Left kidney (tissue), 2 donors: ENCODE results near the gene BASP1. TPM values are rescaled to one million over a fixed set of nuclear protein-coding genes. Genes with fewer than 3 reads are reported as not detected.

ENCODE experiments used
- DNase-seq: peaks from one replicate; pipeline ENCODE4 v3.0.0-alpha.2; 2013
- polyA plus RNA-seq: library from polyadenylated mRNA; unstranded; fragments of 120-200 nt; gene quantifications from one replicate; pipeline ENCODE4 v1.2.1, GENCODE V29; 2013; ENCODE audit not compliant: insufficient read length

Gene BASP1
- polyA plus RNA-seq, 1 donor, result 81.6 TPM

DNA sequence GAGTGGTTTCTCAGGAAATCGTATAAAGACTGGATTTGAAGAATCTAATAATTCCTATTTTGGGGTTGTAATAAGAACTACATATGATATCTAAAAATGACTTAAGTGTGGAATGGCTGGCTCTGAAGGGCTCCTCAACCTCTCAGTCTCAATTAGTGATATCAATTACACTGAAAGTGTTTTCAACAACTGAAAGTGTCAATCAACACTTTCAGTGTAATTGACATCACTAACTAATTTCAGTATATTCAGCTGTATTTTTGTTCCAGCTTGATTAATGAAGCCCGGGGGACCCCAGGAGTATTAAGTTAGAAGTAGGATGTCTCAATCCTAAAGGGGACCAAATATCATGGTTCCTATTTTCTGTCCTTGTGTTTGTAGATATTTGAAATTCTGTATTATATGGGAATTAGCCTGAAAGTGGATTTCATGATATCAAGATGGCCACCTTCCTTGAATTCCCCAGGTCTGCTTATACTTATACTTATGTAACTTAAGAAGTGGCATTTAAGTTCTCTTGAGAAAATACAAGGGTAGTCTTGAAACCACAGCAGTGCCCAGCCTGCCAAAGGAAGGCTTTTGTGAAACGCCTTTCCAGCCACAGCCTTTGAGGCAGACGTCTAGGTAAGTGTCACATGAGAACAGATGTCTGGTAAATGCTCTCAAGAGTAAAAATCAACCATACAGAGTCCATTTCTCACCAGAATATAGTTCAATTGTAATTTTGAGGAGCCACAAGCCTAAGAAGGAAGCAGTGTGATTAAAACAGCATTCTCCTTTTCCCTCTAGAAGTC lies 4.6 kb downstream of the BASP1 start:
- no peak for DNase-seq

DNA sequence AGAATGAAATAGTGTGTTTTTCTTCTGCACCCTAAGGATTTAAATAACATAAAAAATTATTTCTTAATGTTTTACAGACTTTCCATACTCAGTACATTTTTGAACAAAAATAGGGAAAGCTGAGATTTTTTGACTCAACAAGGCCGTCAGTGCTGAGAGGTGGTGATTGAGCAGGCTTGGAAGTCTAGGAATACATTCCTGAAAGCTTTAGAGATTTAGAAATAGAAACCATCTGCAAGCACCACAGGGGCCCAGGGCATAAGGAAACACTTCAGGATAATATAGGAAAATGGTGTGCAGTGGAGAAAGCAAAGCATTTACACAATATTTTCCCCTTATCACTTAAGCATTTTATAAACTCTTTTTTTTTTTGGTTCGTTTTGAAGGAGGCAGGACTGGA lies 5.2 kb downstream of the BASP1 start:
- DNase-seq, result no peak

DNA sequence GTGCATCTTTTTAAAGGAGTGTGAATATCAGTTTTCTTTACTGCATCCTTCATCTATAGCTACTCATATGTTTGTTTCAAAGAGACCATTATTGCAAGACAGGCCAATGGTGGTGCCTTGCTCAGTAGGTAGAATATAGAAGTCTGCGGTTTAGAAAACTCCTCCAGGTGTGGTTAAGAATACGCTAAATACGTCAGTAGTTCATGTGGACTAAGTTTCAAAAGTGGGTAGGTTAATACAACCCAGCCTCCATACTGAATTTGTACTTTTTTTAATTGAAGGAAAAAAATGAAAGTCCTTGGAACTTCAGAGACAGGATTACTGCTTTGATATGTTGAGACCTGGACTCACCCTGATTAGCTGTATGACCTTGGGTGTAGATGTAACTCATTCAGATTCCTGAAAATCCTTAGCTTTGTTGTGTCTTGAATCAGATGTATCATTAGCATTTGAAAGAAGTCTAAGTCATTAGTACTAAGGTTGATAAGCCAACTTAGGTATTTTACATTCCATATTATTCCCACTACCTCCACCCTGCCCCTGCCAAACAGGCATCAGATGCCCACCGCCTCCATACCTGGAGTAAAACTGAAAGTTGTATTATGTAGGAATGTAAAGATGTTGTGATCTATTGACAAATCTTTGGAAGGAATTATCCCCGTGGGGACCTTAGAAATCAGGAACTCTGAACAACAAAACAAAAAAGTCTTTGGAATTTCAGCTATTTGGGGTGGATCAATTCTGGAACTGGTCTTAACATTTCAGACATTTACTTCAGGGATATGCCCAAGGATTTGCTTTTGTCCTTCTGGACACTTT lies 6.1 kb downstream of the BASP1 start:
- DNase-seq, result no peak

DNA sequence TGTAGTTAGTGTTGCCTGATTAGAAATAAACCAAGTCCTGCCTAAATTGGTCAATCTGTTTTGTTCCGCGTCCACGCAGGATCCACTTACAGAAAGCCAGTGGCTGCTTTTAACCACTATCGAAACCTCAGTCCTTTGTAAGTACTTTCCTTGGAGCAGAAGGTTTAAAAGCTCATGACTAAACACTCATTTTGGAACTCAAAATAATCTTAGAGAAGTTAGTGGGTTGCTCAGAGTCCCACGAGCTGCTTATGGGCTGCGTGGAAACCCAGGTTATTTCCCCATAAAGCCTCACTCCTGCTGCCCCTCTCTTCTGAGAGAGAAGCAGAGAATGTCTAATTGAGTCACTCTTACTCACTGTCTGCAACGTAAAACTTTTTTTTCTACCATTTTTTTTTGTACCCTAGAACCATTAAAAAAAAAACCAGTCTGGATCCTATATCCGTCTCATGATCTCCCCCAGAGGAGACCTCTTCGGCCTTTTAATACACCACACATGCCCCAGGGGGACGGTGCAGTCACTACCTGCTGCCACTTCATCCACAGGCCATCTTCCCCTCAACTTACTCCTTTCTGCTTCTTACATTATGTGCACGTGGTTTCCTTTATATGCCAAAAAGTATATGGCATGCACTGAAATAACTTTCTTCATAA lies 7.6 kb downstream of the BASP1 start:
- no peak for DNase-seq

DNA sequence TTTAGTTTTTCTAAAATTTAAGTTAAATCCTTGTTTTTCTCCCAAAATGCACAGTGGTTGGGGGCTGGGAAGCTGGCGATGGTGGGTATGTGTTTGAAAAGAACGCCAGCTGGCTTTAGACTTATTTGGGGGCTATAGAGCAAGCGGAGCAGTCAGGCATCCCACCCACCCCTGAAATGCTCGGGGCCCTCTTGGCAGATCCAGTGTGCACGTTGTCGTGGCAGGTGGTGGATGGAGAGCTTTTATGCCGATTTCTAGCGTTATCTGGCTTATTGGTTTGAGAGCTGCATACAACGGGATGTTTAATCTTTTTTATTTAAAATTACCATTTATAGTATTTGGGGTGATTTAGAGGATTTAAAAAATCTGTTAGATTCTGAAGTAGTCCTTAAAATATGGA lies 8.1 kb downstream of the BASP1 start:
- DNase-seq, result no peak

DNA sequence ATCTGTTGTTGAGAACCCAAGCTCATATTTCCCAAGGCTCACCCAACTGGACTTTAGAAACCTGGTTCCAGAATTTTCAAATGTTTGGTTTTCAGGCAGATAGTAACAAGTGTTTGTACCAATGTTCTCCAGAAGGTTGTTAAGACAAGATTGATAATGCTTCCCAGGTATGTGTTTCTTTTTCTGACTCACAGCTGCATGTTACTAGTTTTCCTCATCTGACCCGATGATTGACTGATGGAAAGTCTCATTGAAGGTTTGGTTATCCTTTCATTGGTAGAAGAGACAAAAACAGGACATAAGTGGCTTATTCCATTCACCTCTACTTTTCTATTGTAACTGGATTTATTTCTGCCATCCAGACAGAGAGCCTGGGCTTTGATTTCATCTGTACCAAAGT lies 10.4 kb downstream of the BASP1 start:
- DNase-seq, result no peak

DNA sequence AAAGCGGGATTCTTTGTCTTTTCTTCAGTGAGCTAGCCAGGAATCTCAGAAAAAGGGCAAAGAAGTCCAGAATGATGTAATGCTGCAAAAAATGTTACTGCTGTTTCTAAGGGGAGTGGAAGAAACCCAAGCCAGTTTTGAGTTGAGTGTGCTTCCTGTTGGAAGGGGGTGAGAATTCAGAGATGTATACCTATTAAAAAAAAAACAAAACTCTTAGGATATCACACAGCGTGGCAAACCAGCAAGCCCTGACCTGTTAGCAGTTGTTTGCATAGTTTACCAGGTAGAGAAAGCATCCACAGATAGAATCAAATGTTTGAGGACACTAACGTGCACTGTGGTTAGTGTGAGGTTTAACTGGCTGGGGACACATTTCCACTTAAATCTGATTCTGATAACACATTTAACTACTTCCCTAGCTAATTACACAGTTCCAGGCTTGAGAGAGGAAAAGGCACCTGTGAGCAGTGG lies 11.4 kb downstream of the BASP1 start:
- no peak for DNase-seq

DNA sequence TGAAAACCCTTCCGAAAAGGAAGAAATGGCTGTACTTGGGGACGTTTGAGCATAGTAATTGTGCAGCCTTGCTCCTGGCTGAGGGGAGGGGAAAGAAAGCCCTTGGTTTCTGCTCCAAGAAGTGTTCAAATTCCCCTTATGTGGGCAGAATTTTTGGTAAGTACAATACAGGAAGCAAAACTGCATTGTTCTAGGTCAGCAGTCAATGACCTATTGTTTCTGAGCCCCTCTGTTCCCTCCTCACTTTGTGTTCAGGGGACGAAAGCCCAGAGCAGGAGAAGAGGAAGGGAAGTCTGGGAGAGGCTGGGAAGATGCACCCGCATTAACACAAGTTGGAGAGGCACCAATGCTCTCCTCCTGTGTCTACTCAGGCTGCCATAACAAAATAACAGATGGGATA lies 11.9 kb downstream of the BASP1 start:
- no peak for DNase-seq

DNA sequence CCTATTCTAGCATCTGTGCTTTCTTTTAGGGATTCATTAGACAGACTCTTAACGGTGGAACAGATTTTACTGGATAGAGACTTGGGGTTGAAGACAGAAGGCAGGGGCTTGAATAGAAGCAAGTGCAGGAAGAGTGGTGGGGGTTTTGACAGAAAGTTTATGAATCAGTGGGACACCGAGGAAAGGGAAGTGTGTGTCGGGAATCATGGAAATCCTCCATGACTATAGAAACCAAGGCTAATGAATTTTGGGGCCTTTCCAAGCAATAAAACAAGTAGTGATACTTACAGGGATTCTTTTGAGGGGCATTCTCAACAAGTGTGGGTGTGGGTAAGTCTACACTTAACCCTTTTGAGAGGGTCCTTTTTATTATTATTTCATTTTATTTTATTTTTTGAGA lies 12.8 kb downstream of the BASP1 start:
- DNase-seq, result no peak

DNA sequence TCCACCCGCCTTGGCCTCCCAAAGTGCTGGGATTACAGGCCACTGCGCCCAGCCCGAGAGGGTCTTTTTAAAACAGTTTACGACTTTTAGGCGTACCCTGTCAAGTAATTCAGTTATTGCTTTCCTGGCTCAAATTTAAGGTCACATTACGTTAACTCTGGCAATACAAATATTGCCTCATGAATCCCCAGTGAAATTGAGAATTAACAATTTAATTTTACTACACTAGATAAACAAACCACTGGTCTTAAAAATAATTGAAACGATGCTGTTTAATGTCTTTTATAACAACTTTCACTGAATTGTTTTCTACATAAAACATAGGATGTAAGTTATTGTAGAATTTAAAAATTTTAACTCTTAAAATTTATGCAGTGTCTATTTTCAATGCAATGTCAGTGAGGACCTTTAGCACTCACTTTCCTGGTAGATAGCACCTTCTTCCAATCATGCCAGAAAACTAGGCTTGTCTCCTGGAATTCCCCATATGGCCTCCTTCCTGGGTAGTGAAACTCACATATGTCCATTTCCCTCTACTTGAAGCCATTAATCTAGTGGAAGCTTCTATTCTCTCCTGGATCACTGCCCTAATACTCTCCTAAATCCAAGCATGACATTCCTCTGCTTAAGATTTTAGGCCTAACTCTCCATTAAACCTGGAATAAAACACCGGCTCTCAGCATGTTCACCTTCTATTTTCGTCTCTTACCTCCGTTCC lies 13.5 kb downstream of the BASP1 start:
- no peak for DNase-seq

DNA sequence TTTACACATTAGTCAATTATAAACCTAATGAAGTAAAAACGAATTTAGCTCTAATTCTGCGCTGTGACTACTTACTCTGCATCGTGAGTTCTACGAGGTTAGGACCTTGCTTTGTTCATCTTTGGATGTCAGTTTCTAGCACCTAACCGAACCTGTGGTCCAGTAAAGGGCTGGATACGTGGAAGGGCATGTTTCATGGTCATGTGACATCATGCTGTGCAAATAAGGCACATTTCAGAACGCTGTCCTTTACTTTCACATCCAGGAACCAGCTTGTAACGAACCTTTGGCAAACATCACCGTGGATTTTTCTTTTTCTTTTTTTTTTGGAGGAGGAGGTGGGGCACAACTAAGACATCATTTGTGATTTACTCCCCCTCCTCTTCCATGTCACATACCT lies 15.0 kb downstream of the BASP1 start:
- no peak for DNase-seq

DNA sequence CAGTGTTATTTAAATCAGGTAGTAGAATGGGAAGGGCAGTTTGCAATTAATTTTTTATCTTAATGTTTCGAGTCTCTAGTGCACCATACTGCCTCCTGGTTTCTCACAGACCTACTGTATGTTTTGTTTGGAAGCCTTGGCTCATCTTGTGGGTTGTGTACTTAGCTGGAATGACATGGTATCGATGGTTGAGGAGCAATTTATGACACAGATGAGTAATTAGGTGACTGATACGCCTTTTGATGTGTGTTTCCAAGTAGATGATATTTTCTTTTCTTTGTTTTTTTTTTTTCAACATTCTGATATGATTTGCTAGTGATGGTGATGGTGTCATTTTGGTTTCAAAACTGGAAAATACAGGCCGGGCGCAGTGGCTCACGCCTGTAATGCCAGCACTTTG lies 16.1 kb downstream of the BASP1 start:
- DNase-seq, result no peak

DNA sequence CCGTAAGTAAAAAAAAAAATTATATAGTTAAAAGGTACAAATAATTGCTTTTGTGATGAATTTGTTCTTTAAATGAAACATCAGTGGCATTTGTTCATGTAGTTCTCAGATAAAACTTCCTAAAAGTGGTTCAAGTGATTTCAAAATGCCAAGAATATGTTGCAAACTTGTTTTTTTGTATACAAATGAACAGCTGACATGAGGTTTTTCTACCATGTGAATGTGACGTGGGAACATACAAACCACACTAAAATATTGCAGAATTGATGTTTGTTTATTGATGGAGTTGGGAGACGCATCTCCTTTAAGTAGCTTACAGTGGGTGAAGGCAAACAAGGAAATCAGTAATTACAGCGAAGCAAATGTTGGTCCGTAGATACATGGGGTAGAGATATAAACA lies 16.9 kb downstream of the BASP1 start:
- no peak for DNase-seq

DNA sequence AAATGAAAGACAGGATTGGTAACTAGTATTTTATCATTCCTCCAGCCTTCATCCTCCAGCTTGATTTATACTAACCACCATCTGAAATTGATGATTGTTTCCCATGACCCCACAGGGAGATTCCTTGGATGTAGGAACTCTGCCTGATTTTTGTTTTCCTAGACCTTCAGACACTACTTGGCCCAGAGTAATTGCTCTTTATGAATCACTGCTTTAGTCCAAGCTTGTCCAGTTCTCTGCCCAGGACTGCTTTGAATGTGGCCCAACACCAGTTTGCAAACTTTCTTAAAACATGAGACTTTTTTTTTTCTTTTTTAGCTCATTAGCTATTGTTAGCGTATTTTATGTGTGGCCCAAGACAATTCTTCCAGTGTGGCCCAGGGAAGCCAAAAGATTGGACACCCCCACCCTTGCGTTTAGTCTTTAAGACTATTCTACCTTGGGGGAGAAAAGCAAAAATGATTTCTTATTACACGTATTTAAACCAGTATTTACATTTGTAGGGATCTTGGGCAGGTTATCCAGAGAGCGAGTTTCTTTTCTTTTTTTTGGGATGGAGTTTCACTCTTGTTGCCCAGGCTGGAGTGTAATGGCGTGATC lies 18.4 kb downstream of the BASP1 start:
- DNase-seq, result no peak

DNA sequence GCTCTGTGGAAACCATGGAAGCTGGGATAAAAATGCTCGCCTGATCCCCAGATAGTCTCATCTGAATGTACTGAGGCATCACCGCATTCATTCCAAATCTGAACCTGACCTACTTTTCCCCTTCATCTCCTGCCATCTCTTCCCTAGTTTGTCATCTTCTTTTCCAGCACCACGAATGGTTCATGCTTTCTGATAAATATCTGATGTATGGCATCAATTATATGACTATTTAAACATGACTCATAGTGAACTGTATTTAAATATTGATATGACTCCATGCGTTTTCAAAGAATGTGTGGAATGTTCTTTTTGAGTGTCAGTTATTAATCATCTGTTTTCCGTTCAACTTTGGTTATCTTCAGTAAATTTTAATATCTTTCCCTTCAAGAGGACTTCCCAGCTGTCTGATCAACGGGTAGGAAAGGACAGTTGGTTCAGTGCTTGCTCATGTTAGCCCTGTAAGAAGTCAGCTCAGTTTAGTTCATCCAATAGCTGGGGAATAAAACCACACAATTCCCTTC lies 21.1 kb downstream of the BASP1 start:
- DNase-seq, result no peak

DNA sequence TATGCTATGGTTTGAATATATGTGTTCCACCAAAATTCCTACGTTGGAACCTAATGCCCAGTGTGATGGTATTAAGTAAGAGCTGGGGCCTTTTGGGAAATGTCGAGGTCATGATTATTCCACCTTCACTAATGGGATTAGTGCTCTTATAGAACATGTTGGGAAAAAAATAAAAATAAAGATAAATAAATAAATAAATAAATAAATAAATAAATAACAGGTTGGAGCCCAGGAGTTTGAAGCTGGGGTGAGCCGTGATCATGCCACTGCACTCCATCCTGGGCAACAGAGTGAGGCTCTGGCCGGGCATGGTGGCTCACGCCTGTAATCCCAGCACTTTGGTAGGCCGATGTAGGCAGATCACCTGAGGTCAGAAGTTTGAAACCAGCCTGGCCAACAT lies 22.5 kb downstream of the BASP1 start:
- no peak for DNase-seq

DNA sequence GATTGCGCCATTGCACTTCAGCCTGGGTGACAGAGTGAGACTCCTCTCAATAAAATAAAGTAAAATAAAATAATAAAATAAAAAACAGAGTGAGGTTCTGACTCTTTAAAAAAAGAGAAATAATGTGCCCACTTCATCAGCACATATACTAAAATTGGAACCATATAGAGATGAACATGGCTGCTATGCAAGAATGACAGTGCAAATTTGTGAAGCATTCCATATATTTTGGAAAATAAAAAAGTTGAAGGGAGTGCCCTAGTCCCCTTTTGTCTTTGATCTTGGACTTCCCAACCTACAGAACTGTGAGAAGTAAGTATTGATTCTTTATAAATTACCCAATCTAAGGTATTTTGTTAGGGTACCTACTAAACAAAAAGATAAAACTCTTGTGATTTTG lies 23.1 kb downstream of the BASP1 start:
- DNase-seq, result no peak

DNA sequence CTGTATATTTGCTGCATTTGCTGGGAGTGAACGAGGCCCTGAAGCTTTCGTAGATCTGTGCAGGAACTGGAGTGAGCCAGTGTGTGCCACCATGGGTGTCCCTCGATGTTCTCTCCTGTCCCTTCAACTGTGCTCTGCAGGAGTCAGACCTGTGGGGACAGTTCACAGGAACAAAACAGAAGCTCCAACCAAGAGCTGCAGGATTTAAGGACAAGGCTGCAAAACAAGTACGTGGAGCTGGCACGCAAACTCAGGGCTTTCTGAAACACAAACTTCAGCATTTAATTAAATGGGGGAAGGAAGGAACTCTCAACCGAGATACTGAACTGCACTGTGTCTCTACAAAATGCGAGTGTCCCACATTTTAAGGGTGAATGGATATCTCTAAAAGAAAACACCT lies 24.2 kb downstream of the BASP1 start:
- no peak for DNase-seq

DNA sequence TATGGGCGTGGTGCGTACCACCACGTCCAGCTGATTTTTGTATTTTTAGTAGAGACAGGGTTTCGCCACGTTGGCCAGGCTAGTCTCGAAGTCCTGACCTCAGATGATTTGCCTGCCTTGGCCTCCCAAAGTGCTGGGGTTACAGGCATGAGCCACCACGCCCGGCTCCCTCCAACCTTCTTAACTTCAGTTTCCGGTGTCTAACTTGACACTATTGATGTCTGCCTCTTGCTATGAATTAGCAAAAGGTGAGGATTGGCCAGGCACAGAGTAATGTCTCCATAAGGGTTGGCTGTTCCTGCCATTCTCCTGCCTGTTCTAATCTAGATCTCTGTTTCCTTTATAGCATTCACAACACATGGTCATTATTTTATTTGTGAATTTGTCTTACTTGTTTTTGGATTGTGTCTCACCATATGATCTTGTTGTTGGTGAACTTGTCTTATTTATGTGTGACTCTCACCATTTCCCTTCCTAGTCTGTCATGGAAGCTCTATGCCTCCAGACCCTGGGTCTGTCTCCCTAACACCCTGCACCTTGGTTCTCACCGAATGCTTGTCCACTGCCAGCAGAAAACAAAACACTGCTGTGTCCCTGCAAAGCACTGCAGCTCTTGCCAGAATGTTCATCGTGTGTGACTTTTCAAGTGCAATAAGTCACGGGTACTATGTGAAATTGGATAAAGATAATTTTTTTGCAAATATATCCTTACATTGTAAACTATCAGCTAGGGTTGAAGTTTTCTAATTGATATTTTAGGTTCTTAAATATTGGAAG lies 26.0 kb downstream of the BASP1 start:
- no peak for DNase-seq

DNA sequence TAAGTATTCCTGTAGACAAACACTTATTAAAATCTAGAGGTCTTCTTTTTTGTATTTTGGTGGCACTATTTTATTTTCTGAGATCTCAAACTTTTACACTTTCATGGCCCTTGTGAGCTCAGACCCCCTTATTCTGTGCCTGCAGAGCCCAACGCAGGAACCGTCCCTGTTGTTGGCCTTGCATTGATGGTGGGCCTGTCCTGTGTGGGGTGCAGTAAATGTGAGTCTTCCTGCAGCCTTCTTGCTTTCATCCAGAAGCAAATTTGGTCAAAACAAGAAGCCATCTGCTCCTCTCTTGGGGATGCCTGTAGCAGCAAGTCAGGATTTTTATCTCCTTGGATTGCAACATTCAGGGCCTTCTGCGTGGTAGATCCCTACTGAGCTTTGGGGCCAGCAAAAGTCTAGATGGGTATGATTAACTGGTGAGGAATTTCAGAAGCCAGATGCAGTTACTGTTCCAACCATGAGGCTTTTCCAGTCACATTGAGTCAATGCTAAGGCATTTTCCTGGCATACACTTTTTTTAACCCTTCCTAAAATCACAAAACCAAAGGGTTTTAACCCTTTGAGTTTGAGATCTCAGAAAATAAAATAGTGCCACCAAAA lies 31.7 kb downstream of the BASP1 start:
- DNase-seq, result no peak
